Peyer's patch (tissue), 4 donors: Measurements from ENCODE around the gene GM2A. TPM values are rescaled to one million over a fixed set of nuclear protein-coding genes. Genes with fewer than 3 reads are reported as not detected.
"Not testable (repeated sequence)": the region's sequence is repeated elsewhere in the genome, so short reads cannot be mapped to it uniquely, and the experiment has no call there.

Source experiments
- DNase-seq, 3 donors: peaks; one replicate each; pipeline ENCODE4 v3.0.0-alpha.2; 2017 to 2019
- H3K27ac ChIP-seq, 4 donors: fragments of 200-600 bp; sonication (generic); one replicate each; pipeline ENCODE4 v1.5.1; 2016 to 2019
- H3K27me3 ChIP-seq, 2 donors: fragments of 200-600 bp; sonication (generic); one replicate each; pipeline ENCODE4 v1.5.1; 2019
- H3K36me3 ChIP-seq, 3 donors: fragments of 200-600 bp; sonication (generic); one replicate each; pipeline ENCODE4 v1.5.1; 2016 to 2019
- H3K4me1 ChIP-seq, 4 donors: fragments of 200-600 bp; sonication (generic); one replicate each; pipeline ENCODE4 v1.5.1; 2016 to 2019
- H3K4me3 ChIP-seq, 4 donors: fragments of 200-600 bp; sonication (generic); 1 replicate in 3 of 4; 2 replicates in 1 of 4; pipeline ENCODE4 v1.5.1; 2016 to 2019; ENCODE audit warnings: mild to moderate bottlenecking in 1 of 4
- H3K9me3 ChIP-seq, 4 donors: fragments of 200-600 bp; sonication (generic); one replicate each; pipeline ENCODE4 v1.5.1; 2016 to 2019; ENCODE audit warnings: mild to moderate bottlenecking in 1 of 4
- CTCF ChIP-seq, 6 experiments: fragments of 450-650 bp in 4 of 6; fragments of 200-600 bp in 2 of 6; sonication (generic) in 1 of 6; IDR thresholded peaks; one replicate each; pipeline ENCODE4 v1.5.1; 2017 to 2019; ENCODE audit warnings: antibody characterized with exemption in 6 of 6, mild to moderate bottlenecking in 3 of 6, moderate library complexity in 1 of 6
- POLR2A ChIP-seq, 2 donors: fragments of 450-650 bp; IDR thresholded peaks; one replicate each; pipeline ENCODE4 v1.5.1; 2017; ENCODE audit warnings: antibody characterized with exemption in 2 of 2, mild to moderate bottlenecking in 2 of 2, moderate library complexity in 2 of 2
- total RNA-seq, 4 donors: library from RNA; depleted of rRNA; stranded (reverse); fragments of >200 nt; gene quantifications; one replicate each; pipeline ENCODE4 v1.1.0, GENCODE V29; 2016

Gene GM2A
- total RNA-seq, 4 donors from 2014 or later = 15.1 to 27.2 (median 16.8) TPM

DNA sequence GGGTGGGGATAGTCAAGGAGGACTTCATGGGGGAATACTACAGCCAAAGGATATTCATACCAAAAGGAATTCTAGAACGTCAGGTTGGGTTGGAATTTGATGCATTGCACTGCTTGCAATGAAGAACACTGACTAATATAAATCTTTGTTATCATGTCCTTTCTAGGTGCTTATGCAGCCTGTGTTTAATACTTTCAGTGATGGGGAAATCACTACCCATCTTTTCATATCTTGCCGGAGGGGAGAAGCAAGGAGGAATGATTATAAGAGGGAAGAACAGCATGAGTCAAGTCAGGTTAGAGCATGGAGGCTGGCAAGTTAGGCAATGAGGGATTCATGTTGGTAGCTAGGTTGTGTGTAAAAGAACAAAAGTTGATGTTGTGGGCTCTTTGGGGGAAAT lies 24.0 kb upstream of the GM2A start:
- DNase-seq = no peak
- H3K27ac ChIP-seq = no peak overlapping the region
- no peak for TF ChIP-seq CTCF (IDR thresholded peaks at IDR 0.05)
- TF ChIP-seq POLR2A (IDR thresholded peaks at IDR 0.05) = no peak
- H3K36me3 ChIP-seq = no peaks in the 10 kb centered on the region
- no peaks in the 10 kb centered on the region for H3K9me3 ChIP-seq
- no peaks in the 10 kb centered on the region for H3K27me3 ChIP-seq
- H3K4me1 ChIP-seq = peaks cover 0 to 16% (median 5%) of the 10 kb centered on the region in 4 donors
- no peak overlapping the region for H3K4me3 ChIP-seq

DNA sequence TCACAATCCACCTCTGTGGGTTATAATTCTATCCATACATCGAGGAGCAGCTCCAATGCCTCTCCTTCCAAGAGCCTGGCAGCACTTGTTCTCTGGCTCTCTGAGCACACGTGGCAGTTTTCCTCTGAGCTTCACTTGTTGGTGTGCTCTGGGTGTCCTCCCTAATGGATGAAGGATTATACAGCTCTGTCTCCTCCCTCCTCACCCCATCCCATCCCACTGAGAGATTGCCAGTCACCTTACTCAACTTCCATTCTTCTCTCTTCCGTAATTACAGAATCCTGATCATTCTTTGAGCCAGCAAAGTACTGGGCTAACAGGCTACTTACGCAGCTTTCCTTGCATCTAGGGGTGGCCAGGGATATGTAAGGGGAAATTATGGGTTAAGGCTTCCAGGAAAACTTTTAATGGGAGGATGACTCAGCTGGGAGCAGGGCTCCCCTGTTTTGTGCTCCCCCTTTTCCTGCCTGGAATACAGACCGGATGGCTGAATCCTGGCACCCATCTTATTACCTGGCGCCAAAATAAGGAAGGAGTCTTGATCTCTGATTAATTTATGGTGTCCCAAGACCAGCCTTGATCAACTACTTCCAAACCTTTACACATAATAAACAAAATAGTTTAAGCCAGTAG lies 22.8 kb upstream of the GM2A start:
- Histone ChIP-seq H3K9me3 (no peaks in the 10 kb centered on the region), H3K27me3 (no peaks in the 10 kb centered on the region), H3K4me1 (peaks cover 0 to 19% (median 8%) of the 10 kb centered on the region in 4 donors), H3K27ac (no peak overlapping the region), H3K4me3 (no peak overlapping the region), H3K36me3 (no peaks in the 10 kb centered on the region)
- DNase-seq = no peak
- TF ChIP-seq CTCF (IDR thresholded peaks at IDR 0.05) (no peak), POLR2A (IDR thresholded peaks at IDR 0.05) (no peak)

DNA sequence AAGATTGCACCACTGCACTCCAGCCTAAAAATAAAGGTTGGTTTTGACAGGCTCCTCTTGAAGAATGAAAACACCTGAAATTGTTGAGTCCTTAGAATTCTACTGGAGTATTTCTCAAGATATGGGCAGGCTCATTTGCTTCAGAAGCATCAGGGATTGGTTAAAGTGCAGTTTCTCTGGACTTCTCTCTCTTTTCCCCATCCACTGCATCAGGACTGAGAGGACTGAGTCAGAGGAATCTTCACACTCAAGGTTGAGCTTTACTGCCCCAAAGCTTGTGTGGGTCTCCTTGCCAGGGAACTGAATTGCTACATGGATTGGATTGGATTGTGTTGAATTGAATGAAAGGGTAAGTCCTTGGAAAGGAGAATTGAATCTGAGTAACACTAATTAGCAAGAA lies 21.6 kb upstream of the GM2A start:
- Histone ChIP-seq H3K27me3 (no peaks in the 10 kb centered on the region), H3K36me3 (no peaks in the 10 kb centered on the region), H3K9me3 (no peaks in the 10 kb centered on the region), H3K4me1 (peaks cover 0 to 20% (median 11%) of the 10 kb centered on the region in 4 donors), H3K4me3 (no peak overlapping the region), H3K27ac (no peak overlapping the region)
- TF ChIP-seq POLR2A (IDR thresholded peaks at IDR 0.05) (no peak), CTCF (IDR thresholded peaks at IDR 0.05) (no peak)
- no peak for DNase-seq

- Histone ChIP-seq H3K27me3 (no peaks in the 10 kb centered on the region), H3K36me3 (no peaks in the 10 kb centered on the region), H3K27ac (peak overlapping the region in 3 of 4 donors; percentile 36 to 75 (median 73)), H3K4me3 (no peak overlapping the region), H3K9me3 (no peaks in the 10 kb centered on the region), H3K4me1 (peaks cover 0 to 20% (median 11%) of the 10 kb centered on the region in 4 donors)
- peak in 2 of 3 donors; percentile 53 to 57 for DNase-seq
- TF ChIP-seq CTCF (IDR thresholded peaks at IDR 0.05) = no peak
- no peak for TF ChIP-seq POLR2A (IDR thresholded peaks at IDR 0.05)
These were observed 19.3 kb upstream of the GM2A start for GRCh38 chr5:151233616-151234085.

GRCh38 chr5:151234476-151235238 lies 18.3 kb upstream of the GM2A start:
- peaks cover 0 to 20% (median 11%) of the 10 kb centered on the region in 4 donors for H3K4me1 ChIP-seq
- H3K36me3 ChIP-seq = no peaks in the 10 kb centered on the region
- H3K9me3 ChIP-seq = no peaks in the 10 kb centered on the region
- no peaks in the 10 kb centered on the region for H3K27me3 ChIP-seq
- peak in 2 of 3 donors; percentile 76 to 88 for DNase-seq
- TF ChIP-seq POLR2A (IDR thresholded peaks at IDR 0.05) = no peak
- peak overlapping the region in 1 of 4 donors; percentile 3 for H3K4me3 ChIP-seq
- peak overlapping the region; percentile 36 to 75 (median 66) for H3K27ac ChIP-seq

DNA sequence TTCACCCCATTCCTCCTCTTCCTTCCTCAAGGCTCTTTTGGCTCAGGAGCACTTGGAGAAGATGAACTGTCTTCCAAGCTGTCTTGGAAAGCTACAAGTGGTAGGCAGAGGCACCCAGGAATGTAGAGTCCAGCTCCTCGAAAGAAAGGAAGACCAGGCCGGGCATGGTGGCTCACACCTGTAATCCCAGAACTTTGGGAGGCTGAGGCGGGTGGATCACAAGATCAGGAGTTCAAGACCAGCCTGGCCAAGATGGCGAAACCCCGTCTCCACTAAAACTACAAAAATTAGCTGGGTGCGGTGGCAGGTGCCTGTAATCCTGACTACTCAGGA lies 17.8 kb upstream of the GM2A start:
- peaks cover 0 to 20% (median 11%) of the 10 kb centered on the region in 4 donors for H3K4me1 ChIP-seq
- H3K27ac ChIP-seq = peak overlapping the region; percentile 36 to 75 (median 66)
- not testable (repeated sequence) for H3K9me3 ChIP-seq, H3K36me3 ChIP-seq, H3K27me3 ChIP-seq, H3K4me3 ChIP-seq, DNase-seq
